ENCODE results near the gene LYPLAL1. TPM values are rescaled to one million over a fixed set of nuclear protein-coding genes. Genes with fewer than 3 reads are reported as not detected.
"Not testable (repeated sequence)": the region's sequence is repeated elsewhere in the genome, so short reads cannot be mapped to it uniquely, and the experiment has no call there.

LYPLAL1 gene
- polyA plus RNA-seq, 4 donors, result 33.1 to 59.8 (median 53.3) TPM

DNA sequence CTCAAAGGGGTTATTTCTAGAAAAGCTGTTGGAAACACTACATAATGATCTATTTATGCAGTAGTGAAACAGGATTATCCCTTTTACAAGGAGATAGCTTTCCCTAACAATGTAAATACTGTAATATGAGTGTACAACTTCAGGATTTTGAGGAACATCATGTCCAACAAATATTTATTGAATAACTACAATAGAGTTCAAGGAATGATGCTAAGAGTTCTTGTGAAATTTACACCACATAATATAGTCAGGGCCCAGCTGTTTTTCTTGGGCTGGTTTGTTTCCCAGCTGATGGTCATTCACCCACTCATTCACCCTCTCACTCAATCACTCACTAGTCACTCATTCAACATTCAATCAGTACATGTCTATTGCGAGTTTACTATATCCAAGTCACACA is 12.3 kb upstream of the LYPLAL1 start:
- DNase-seq (ENCODE audit: low read depth in 4 of 4, low spot score in 3 of 4), result no peak

GRCh38 chr1:219163401-219163954 is 10.2 kb upstream of the LYPLAL1 start:
- DNase-seq (ENCODE audit: low read depth in 4 of 4, low spot score in 3 of 4), result no peak

- no peak for DNase-seq (ENCODE audit: low read depth in 4 of 4, low spot score in 3 of 4)
Measured at GRCh38 chr1:219171192-219171935, 2.3 kb upstream of the LYPLAL1 start.

GRCh38 chr1:219172821-219173220 is 857 bp upstream of the LYPLAL1 start:
- no peak for DNase-seq (ENCODE audit: low read depth in 4 of 4, low spot score in 3 of 4)

DNA sequence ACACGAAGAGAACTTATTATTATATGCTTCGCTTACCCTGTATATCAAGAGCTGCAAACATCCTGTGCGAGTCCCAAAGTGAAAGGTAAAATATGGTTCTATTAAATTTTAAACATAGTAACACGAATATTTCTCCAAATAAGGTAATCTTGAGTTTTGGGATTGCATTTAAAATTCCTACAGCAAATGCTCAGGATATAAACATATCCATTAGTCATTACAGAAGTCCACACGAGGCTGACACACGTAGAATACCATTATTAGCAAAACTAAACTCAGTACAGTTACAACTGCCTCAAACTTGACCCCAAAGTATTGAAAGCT is 282 bp upstream of the LYPLAL1 start:
- no peak for DNase-seq (ENCODE audit: low read depth in 4 of 4, low spot score in 3 of 4)

GRCh38 chr1:219174460-219175211 is 958 bp downstream of the LYPLAL1 start:
- DNase-seq (ENCODE audit: low read depth in 4 of 4, low spot score in 3 of 4), result peak in 3 of 4 donors; percentile 39 to 47 (median 44)

- no peak for DNase-seq (ENCODE audit: low read depth in 4 of 4, low spot score in 3 of 4)
Measured at GRCh38 chr1:219175212-219175564, 1.5 kb downstream of the LYPLAL1 start.

- DNase-seq (ENCODE audit: low read depth in 4 of 4, low spot score in 3 of 4), result no peak
Measured at GRCh38 chr1:219176168-219176567, 2.5 kb downstream of the LYPLAL1 start.

- DNase-seq (ENCODE audit: low read depth in 4 of 4, low spot score in 3 of 4), result no peak
Measured at GRCh38 chr1:219177363-219177762, 3.7 kb downstream of the LYPLAL1 start.

DNA sequence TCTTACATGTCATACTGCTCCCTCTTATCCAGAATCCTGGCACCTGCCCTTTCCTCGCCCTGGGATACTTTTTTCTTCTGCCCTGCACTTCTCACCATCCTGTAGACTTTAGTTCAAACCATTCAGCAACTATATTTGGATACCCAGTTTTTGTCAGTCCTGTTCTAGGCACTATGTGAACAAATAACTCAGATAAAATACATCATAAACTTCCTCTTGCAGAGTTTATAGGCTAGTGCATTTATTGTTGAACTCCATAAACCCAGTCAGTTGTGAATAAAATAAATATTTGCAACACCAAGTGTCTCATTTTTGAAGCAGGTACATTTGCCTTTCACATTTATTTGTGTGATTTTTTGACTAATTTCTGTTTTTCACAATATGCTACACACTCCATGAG is 4.3 kb downstream of the LYPLAL1 start:
- DNase-seq (ENCODE audit: low read depth in 4 of 4, low spot score in 3 of 4), result no peak

DNA sequence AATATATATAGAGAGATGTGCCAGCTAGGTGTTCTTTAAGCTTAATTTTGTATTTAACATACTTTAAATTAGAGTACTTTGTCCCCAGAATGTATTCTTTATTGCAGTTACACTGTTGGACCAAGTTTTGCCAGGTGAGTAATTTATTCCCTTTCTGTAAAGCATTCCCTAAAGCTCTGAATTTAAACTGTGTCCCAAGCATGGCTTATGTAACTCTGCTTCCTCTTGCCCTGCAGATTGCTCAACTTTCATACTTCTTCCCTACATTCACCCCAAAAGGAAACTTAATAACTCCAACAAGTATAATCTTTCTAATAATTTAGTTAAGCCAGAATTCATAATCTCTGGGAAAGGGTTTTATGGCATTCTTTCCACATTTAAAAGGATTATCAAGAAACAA is 5.6 kb downstream of the LYPLAL1 start:
- DNase-seq (ENCODE audit: low read depth in 4 of 4, low spot score in 3 of 4), result no peak

GRCh38 chr1:219184337-219184736 is 10.7 kb downstream of the LYPLAL1 start:
- DNase-seq (ENCODE audit: low read depth in 4 of 4, low spot score in 3 of 4), result no peak

GRCh38 chr1:219185486-219186117 is 11.9 kb downstream of the LYPLAL1 start:
- no peak for DNase-seq (ENCODE audit: low read depth in 4 of 4, low spot score in 3 of 4)

GRCh38 chr1:219188331-219188803 is 14.7 kb downstream of the LYPLAL1 start:
- no peak for DNase-seq (ENCODE audit: low read depth in 4 of 4, low spot score in 3 of 4)

DNA sequence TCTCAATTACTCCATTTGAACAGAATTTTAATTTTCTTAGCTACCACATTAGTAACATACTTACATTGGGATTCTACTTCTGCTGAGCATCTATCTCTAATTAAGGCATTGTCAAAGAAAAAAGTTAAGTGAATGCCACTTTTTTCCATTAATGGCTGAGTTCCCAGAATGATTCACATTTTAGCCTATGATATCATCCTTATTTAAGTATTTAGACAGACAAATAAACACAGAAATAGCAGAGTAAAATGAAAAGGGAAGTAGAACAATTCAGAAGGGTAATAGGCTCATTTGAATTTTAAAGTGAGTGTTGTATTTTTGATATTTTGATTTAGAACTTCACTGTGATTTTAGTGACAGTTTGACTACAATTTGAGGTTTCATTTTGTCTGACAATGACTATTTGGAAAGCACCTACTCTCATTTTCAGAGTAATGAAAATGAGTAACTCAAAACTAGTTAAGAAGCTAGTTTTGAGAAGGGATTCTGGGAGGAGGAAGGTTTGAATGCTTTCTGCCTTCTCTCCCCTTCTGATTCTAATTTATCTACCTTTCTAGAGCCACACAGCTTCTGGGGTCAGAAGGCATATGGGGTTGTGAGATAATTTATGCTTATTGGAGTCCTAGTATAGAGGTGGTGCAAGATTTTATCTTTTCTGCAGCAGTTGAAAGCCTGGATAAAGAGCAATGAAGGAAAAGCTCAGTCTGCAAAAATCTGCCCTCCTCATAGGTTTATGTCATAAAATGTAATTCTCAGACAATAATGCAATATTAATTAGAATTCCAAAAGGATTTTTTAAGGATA is 15.5 kb downstream of the LYPLAL1 start:
- DNase-seq (ENCODE audit: low read depth in 4 of 4, low spot score in 3 of 4), result no peak

- no peak for DNase-seq (ENCODE audit: low read depth in 4 of 4, low spot score in 3 of 4)
Measured at GRCh38 chr1:219189952-219190351, 16.3 kb downstream of the LYPLAL1 start.

GRCh38 chr1:219190605-219191004 is 16.9 kb downstream of the LYPLAL1 start:
- DNase-seq (ENCODE audit: low read depth in 4 of 4, low spot score in 3 of 4), result no peak

DNA sequence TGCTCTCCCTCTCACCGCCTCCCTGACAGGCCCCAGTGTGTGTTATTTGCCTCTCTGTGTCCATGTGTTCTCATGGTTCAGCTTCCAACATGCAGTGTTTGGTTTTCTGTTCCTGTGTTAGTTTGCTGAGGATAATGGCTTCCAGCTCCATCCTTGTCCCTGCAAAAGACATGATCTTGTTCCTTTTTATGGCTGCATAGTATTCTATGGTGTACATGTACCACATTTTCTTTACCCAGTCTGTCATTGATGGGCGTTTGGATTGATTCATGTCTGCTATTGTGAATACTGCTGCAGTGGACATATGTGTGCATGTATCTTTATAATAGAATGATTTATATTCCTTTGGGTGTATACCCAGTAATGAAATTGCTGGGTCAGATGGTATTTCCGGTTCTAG is 22.2 kb downstream of the LYPLAL1 start:
- not testable (repeated sequence) for DNase-seq (ENCODE audit: low read depth in 4 of 4, low spot score in 3 of 4)

DNA sequence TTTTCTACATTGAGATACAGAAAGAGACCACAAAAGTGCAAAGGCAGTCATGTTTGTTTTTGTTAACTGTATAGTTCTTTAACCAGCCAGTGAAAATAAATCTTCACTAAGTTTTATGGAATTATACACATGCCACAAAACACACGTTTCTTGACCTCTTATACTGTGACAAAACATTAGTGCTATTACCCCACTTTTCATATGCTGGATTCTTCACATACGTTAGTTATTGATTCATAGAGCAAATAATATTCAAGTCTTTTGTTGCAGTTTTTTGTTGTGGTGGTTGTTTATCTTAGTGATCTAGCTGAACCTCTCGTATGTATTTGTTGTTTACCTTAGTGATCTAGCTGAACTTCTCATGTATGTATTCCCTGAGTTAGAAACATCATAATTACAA is 28.0 kb downstream of the LYPLAL1 start:
- no peak for DNase-seq (ENCODE audit: low read depth in 4 of 4, low spot score in 3 of 4)

DNA sequence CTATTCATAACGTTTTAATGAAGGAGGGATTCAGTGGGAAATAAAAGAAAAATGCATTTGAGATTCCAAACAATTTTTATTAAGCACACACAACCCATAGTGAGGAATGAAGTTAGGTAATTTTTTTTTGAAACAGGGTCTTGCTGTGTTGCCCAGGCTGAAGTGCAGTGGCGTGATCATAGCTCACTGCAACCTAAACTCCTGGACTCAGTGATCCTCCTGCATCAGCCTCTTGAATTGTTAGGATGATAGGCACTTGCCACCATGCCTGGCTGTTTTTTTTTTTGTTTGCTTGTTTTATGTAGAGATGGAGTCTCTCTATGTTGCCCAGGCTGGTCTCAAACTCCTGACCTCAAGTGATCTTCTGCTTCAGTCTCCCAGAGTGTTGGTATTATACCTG is 28.9 kb downstream of the LYPLAL1 start:
- no peak for DNase-seq (ENCODE audit: low read depth in 4 of 4, low spot score in 3 of 4)

GRCh38 chr1:219206350-219206749 is 32.7 kb downstream of the LYPLAL1 start:
- DNase-seq (ENCODE audit: low read depth in 4 of 4, low spot score in 3 of 4), result no peak
